NCI-H69 (cell line): ENCODE results near the gene EXOSC5.
"Not testable (repeated sequence)": the region's sequence is repeated elsewhere in the genome, so short reads cannot be mapped to it uniquely, and the experiment has no call there.

Source experiments
- DNase-seq: peaks from one replicate; lab custom pipeline; 2025; lab: John Stamatoyannopoulos, UW

The EXOSC5 gene

GRCh38 chr19:41397086-41398049 lies at the start of gene EXOSC5, which contains the start of gene BCKDHA:
Gene EXOSC5, minus strand, starts transcription at chr19:41397359. Its CDS starts 31 bp downstream, at chr19:41397328.
Gene BCKDHA, plus strand, starts transcription at chr19:41397818. Its CDS starts 10 bp downstream, at chr19:41397828.
- peak; percentile 100 for DNase-seq

- DNase-seq, result no peak
Observed at GRCh38 chr19:41445575-41445974, 48.4 kb upstream of the EXOSC5 start.

- no peak for DNase-seq
Observed at GRCh38 chr19:41443813-41444455, 46.8 kb upstream of the EXOSC5 start.

- DNase-seq, result no peak
Observed at GRCh38 chr19:41442473-41443355, 45.6 kb upstream of the EXOSC5 start, which contains the start of gene ERICH4. Gene ERICH4, plus strand, starts transcription at chr19:41443156. Its CDS starts 14 bp downstream, at chr19:41443170.

GRCh38 chr19:41441321-41441945 lies 44.3 kb upstream of the EXOSC5 start:
- no peak for DNase-seq

- DNase-seq, result peak; percentile 100
Observed at GRCh38 chr19:41439441-41440222, 42.5 kb upstream of the EXOSC5 start, which contains the start of gene DMAC2. Gene DMAC2, minus strand, starts transcription at chr19:41439912. Its CDS starts 13 bp downstream, at chr19:41439899.

- DNase-seq, result no peak
Observed at GRCh38 chr19:41437944-41438574, 40.9 kb upstream of the EXOSC5 start.

- DNase-seq, result no peak
Observed at GRCh38 chr19:41436674-41436951, 39.5 kb upstream of the EXOSC5 start.

- DNase-seq, result no peak
Observed at GRCh38 chr19:41435936-41436673, 38.9 kb upstream of the EXOSC5 start.

- not testable (repeated sequence) for DNase-seq
Observed at GRCh38 chr19:41435376-41435775, 38.2 kb upstream of the EXOSC5 start.

- DNase-seq, result no peak
Observed at GRCh38 chr19:41434450-41434849, 37.3 kb upstream of the EXOSC5 start.

GRCh38 chr19:41433171-41433570 lies 36.0 kb upstream of the EXOSC5 start:
- no peak for DNase-seq

GRCh38 chr19:41431426-41432386 lies 34.5 kb upstream of the EXOSC5 start:
- DNase-seq, result peak; percentile 22

GRCh38 chr19:41430922-41431321 lies 33.8 kb upstream of the EXOSC5 start:
- DNase-seq, result no peak

- no peak for DNase-seq
Observed at GRCh38 chr19:41428481-41428859, 31.3 kb upstream of the EXOSC5 start.

GRCh38 chr19:41427647-41428480 lies 30.7 kb upstream of the EXOSC5 start:
- DNase-seq, result peak; percentile 62

- DNase-seq, result peak; percentile 86
Observed at GRCh38 chr19:41426952-41427646, 29.9 kb upstream of the EXOSC5 start, which contains the start of gene B3GNT8. Gene B3GNT8, minus strand, starts transcription at chr19:41427374. Its CDS starts 596 bp downstream, at chr19:41426778.
